ENCODE measurements around the gene TBPL1. TPM values are rescaled to one million over a fixed set of nuclear protein-coding genes. Genes with fewer than 3 reads are reported as not detected.

Gene TBPL1
- total and polyA plus RNA-seq, 10 of the 15 experiments (the other 5 are each of a cell fraction or from before 2014, with no cell fraction given), result 34.6 to 71.2 (median 43.0) TPM

DNA sequence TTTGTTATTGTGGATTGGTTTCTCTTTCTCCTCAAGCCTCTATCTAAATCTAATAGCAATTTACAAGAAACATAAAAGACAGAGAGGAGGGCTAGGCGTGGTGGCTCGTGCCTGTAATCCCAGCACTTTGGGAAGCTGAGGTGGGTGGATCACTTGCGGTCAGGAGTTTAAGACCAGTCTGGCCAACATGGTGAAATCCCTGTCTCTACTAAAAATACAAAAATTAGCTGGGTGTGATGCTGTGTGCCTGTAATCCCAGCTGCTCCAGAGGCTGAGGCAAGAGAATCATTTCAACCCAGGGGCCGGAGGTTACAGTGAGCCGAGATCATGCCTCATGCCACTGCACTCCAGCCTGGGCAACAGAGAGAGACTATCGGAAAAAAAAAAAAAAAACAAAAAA is 52.8 kb downstream of the TBPL1 start:
- ChIA-PET RAD21 (ENCODE audit: unreplicated experiment) (no interaction called here), CTCF (no interaction called here), SMC1A (ENCODE audit: uncharacterized antibody, unreplicated experiment) (no interaction called here), POLR2A (no interaction called here)
- BruUV-seq (replicated peaks), result no TSS peak
- Histone ChIP-seq H3K4me1 (ENCODE audit: control insufficient read depth, insufficient read depth, low read length) (no peaks in the 10 kb centered on the region), H3K4me3 (no peak overlapping the region), H3K79me2 (ENCODE audit: control insufficient read depth, insufficient read depth, low read length) (no peaks in the 10 kb centered on the region), H3K9me3 (replicated peaks; ENCODE audit: control insufficient read depth, insufficient read depth, low read length) (no peaks in the 10 kb centered on the region), H2AFZ (ENCODE audit: control insufficient read depth, low read depth, low read length) (no peak overlapping the region), H4K20me1 (ENCODE audit: control insufficient read depth, insufficient read depth) (no peaks in the 10 kb centered on the region), H3K27me3 (replicated peaks in 1 of 2; ENCODE audit: control insufficient read depth in 2 of 2, insufficient read depth in 2 of 2, low read length in 1 of 2) (no peaks in the 10 kb centered on the region; a peak in 1 of 4 replicates), H3K9ac (ENCODE audit: control insufficient read depth, insufficient read depth, low read length) (no peak overlapping the region), H3K27ac (ENCODE audit: control insufficient read depth, insufficient read depth) (no peak overlapping the region), H3K4me2 (ENCODE audit: control insufficient read depth, insufficient read depth) (no peak overlapping the region), H3K36me3 (ENCODE audit: control insufficient read depth in 2 of 2, insufficient read depth in 2 of 2, low read length in 1 of 2) (no peaks in the 10 kb centered on the region)
- whole genome bisulfite sequencing (ENCODE audit: insufficient coverage, insufficient replicate concordance, low lambda C conversion rate, missing lambda C conversion rate), result 71% methylated on average over 5 of the region's 6 CpGs
- FAIRE-seq (no peak), ATAC-seq (no peak), DNase-seq (ENCODE audit: low read depth, low spot score) (no peak)
- in situ Hi-C loops (cut with MboI), result no loop called here
- intact Hi-C loops (cut with micrococcal nuclease; ENCODE audit: unreplicated experiment), result no loop called here
- TF ChIP-seq RELB (IDR thresholded peaks at IDR 0.05; ENCODE audit: low read depth) (no peak), SP1 (IDR thresholded peaks at IDR 0.05; ENCODE audit: low read depth, low read length) (no peak), ZNF217 (IDR thresholded peaks at IDR 0.05) (no peak), HCFC1 (IDR thresholded peaks at IDR 0.05; ENCODE audit: low read length) (no peak), ZNF207 (IDR thresholded peaks at IDR 0.05; ENCODE audit: borderline replicate concordance) (no peak), EZH2 (IDR thresholded peaks at IDR 0.05; ENCODE audit: borderline replicate concordance, control insufficient read depth, low read depth, low read length) (no peak), SRF (IDR thresholded peaks at IDR 0.05; ENCODE audit: low read depth in 2 of 2, low read length in 2 of 2) (no peak), NFYB (IDR thresholded peaks at IDR 0.05; ENCODE audit: insufficient read depth, low read depth, low read length) (no peak), NFIC (IDR thresholded peaks at IDR 0.05; ENCODE audit: low read depth, low read length) (no peak), MXI1 (IDR thresholded peaks at IDR 0.05; ENCODE audit: low read depth, low read length) (no peak), CBX3 (IDR thresholded peaks at IDR 0.05; ENCODE audit: borderline replicate concordance, low read depth) (no peak), HDGF (IDR thresholded peaks at IDR 0.05) (no peak), SMAD5 (IDR thresholded peaks at IDR 0.05; ENCODE audit: low read depth) (no peak)
- TF ChIP-seq, protein P1, sequence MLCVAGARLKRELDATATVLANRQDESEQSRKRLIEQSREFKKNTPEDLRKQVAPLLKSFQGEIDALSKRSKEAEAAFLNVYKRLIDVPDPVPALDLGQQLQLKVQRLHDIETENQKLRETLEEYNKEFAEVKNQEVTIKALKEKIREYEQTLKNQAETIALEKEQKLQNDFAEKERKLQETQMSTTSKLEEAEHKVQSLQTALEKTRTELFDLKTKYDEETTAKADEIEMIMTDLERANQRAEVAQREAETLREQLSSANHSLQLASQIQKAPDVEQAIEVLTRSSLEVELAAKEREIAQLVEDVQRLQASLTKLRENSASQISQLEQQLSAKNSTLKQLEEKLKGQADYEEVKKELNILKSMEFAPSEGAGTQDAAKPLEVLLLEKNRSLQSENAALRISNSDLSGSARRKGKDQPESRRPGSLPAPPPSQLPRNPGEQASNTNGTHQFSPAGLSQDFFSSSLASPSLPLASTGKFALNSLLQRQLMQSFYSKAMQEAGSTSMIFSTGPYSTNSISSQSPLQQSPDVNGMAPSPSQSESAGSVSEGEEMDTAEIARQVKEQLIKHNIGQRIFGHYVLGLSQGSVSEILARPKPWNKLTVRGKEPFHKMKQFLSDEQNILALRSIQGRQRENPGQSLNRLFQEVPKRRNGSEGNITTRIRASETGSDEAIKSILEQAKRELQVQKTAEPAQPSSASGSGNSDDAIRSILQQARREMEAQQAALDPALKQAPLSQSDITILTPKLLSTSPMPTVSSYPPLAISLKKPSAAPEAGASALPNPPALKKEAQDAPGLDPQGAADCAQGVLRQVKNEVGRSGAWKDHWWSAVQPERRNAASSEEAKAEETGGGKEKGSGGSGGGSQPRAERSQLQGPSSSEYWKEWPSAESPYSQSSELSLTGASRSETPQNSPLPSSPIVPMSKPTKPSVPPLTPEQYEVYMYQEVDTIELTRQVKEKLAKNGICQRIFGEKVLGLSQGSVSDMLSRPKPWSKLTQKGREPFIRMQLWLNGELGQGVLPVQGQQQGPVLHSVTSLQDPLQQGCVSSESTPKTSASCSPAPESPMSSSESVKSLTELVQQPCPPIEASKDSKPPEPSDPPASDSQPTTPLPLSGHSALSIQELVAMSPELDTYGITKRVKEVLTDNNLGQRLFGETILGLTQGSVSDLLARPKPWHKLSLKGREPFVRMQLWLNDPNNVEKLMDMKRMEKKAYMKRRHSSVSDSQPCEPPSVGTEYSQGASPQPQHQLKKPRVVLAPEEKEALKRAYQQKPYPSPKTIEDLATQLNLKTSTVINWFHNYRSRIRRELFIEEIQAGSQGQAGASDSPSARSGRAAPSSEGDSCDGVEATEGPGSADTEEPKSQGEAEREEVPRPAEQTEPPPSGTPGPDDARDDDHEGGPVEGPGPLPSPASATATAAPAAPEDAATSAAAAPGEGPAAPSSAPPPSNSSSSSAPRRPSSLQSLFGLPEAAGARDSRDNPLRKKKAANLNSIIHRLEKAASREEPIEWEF (IDR thresholded peaks at IDR 0.05; ENCODE audit: insufficient replicate concordance, low read depth, low read length), result no peak
- TF ChIP-seq, protein P2, sequence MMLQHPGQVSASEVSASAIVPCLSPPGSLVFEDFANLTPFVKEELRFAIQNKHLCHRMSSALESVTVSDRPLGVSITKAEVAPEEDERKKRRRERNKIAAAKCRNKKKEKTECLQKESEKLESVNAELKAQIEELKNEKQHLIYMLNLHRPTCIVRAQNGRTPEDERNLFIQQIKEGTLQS (IDR thresholded peaks at IDR 0.05; ENCODE audit: borderline replicate concordance, extremely low read depth, low read depth, low read length), result no peak
